Measurements from ENCODE around the gene ST7.
"Not testable (repeated sequence)": the region's sequence is repeated elsewhere in the genome, so short reads cannot be mapped to it uniquely, and the experiment has no call there.

The ST7 gene

GRCh38 chr7:117225536-117225935, 272.2 kb downstream of the ST7 start:
- DNase-seq (ENCODE audit: low read depth) = no peak

- DNase-seq (ENCODE audit: low read depth) = no peak
Measured at GRCh38 chr7:117227091-117227490, 273.8 kb downstream of the ST7 start.

- DNase-seq (ENCODE audit: low read depth) = no peak
Measured at GRCh38 chr7:117229350-117229749, 276.0 kb downstream of the ST7 start.

DNA sequence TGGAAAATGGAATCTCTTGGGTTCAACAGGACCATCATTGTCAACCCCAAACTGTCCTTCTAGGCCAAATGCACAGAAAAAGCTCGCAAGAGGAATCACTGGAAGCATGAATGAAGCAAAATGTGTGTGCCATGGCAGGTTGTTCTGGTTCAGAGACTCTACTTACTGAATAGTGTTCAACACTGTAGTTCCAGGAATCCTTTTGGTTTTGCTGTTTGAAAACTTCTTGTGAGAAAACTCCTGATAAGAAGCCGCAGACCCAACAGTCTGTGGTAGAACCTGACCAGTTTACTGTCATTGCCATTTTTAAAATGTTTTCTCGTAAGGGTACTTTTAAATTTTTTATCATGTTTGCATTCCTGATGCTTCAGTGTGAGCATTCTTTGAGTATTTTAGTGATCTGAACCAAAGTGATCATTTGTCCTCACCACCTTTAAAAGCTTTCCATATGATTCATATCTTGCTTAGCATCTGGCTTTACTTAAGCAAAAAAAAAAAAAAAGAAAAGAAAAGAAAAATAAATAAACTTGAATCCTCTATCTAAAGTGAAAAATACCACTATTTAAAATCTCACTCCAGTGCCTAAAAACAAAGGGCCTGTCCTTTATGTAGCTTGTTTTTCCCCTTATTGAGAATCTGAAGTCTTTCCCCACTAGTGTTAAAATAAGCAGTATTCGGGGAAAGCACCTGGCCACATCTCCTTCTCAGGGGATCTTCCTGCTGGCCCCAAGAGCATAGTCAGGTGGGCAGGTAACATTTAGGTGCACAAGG, 277.2 kb downstream of the ST7 start:
- no peak for DNase-seq (ENCODE audit: low read depth)

DNA sequence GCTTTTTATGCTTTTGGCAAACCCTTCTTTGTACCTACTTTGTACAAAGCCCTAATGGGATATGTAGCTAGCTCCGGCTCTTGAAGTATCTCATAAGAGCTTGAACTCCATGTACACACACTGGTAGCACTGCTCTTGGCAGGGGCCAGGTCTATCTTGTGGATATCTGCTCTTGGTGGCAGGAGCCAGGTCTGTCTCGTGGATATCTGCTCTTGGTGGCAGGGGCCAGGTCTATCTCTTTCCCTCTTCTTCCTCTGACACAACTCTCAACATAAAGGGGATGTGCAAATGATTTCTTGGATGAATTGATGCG, 277.7 kb downstream of the ST7 start:
- no peak for DNase-seq (ENCODE audit: low read depth)

- DNase-seq (ENCODE audit: low read depth) = no peak
Measured at GRCh38 chr7:117237646-117238045, 284.3 kb downstream of the ST7 start.

DNA sequence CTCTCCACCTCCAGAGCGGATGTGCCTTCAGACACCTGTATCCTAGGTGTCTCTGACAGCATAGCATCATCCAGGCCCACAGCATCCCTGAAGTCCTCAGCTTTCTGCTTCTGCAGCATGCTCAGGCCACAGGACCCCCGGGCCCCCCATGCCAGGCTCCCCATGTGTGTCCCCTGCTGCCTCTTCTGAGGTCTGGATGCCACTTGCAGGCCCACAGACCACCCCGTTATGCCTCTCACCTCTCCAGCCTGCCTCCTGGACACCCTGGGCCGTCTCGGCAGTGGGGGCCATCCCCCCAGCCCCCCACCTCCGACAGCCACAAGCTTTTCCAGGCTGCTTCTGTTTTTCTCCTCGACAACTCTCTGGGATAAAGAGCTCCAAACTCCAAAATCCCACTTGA, 285.2 kb downstream of the ST7 start:
- DNase-seq (ENCODE audit: low read depth) = no peak

- no peak for DNase-seq (ENCODE audit: low read depth)
Measured at GRCh38 chr7:117238937-117239336, 285.6 kb downstream of the ST7 start.

- DNase-seq (ENCODE audit: low read depth) = no peak
Measured at GRCh38 chr7:117241088-117241487, 287.8 kb downstream of the ST7 start.

DNA sequence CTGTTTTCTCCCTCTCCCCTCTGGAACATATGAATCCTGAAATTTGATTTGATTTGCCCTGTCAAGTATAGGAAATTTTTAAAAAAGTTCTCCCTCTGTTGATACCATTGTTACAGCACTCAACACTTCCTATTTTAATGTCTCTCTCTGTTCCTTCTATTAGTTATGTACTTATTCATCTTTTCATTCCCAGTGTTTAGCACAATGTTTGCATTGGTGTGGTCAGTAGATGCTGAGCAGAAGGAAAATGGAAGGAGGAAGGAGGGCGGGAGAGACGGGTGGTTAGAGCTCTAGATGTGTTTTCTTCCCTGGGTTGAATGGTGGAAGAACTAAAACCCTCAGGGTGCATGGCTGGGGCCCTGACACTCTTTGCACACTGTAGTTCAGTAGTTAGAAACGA, 290.1 kb downstream of the ST7 start:
- DNase-seq (ENCODE audit: low read depth) = no peak

DNA sequence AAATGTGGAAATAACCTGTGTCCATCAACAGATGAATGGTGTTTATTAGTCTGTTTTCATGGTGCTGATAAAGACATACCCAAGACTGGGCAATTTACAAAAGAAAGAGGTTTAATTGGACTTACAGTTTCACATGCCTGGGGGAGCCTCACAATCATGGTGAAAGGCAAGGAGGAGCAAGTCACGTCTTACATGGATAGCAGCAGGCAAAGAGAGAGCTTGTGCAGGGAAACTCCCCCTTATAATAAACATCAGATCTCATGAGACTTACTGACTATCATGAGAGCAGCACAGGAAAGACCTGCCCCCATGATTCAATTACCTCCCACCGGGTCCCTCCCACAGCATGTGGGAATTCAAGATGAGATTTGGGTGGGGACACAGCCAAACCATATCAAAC, 292.4 kb downstream of the ST7 start:
- not testable (repeated sequence) for DNase-seq (ENCODE audit: low read depth)

GRCh38 chr7:117247809-117248208, 294.5 kb downstream of the ST7 start:
- DNase-seq (ENCODE audit: low read depth) = no peak

GRCh38 chr7:117248829-117249228, 295.5 kb downstream of the ST7 start:
- DNase-seq (ENCODE audit: low read depth) = no peak

DNA sequence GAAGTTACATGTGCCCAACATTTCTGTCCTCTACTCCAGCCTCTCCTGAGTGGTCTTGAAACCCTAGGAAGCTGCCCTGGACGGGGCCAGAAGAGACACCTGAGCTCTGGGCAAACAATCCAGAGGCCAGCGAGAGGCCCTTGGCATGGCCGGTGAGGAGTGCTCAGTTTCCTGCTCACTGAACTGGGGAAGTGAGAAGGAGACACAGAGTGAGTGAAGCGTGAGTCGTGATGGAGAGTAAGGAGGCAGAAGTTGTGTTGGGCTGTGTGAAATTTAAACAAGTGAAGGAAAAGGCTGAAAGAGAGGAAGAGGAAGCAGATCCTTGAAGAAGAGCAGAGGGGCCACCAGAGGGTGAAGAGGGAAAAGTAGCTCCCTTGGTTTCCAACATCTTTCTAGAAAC, 296.4 kb downstream of the ST7 start:
- DNase-seq (ENCODE audit: low read depth) = no peak

GRCh38 chr7:117250245-117250644, 296.9 kb downstream of the ST7 start:
- DNase-seq (ENCODE audit: low read depth) = no peak

DNA sequence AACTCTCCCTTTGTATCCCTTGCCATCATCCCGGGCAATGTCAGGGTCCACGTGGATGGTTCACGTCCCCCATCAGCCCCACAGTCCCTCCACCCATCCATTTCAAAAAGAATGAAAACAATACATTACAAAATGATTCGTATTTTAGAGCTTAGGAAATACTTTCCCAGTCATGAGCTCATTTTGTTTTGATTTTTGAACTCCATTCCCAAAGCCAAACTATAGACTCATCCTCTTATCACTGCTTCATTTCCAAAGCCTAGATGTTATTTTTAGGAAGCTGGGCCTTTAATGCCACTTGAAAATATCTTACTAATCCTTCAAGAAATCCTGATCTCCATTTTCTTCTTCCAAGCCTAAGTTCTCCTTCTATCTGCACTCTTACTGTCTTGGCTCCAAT, 297.5 kb downstream of the ST7 start:
- DNase-seq (ENCODE audit: low read depth) = no peak

- DNase-seq (ENCODE audit: low read depth) = no peak
Measured at GRCh38 chr7:117251687-117252086, 298.4 kb downstream of the ST7 start.

GRCh38 chr7:117259615-117260014, 306.3 kb downstream of the ST7 start:
- no peak for DNase-seq (ENCODE audit: low read depth)

DNA sequence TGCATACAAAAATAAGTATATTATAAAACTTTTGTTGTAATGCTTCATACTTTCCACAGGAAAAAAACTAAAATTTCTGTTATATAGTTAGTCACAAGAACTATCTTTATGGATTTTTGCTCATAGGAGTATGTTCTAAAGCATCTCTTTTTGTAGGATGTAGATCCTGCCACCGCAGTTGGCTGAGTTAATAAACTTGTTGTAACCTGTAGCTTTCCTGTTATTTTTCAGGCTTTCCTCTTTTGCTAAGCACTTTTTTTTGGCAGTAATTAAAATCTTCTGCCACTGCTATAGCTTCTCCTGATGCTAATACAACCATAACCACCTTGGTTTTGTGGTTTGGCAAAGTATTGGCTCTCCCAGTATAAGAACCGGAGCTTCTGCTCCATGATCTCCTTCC, 309.2 kb downstream of the ST7 start:
- DNase-seq (ENCODE audit: low read depth) = no peak

GRCh38 chr7:117264716-117265115, 311.4 kb downstream of the ST7 start:
- no peak for DNase-seq (ENCODE audit: low read depth)

DNA sequence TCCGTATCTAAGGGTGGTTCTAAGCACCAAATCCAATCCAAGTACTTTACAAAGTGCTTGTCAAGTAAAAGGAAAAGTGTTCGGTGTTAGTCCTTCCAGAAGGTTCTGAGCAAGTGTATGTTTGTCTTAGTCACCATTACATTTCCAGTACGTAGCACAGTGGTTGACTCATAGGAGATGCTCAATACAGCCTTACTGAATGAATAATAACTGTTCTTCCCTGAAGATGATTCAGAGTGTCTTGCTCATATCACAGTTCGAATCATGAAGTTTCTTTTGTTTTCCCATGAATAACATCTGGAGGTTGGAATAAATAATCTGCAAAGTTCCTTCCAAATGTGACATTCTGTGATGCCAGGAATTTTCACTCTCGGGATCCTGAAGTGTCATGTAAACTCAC, 316.1 kb downstream of the ST7 start:
- no peak for DNase-seq (ENCODE audit: low read depth)

DNA sequence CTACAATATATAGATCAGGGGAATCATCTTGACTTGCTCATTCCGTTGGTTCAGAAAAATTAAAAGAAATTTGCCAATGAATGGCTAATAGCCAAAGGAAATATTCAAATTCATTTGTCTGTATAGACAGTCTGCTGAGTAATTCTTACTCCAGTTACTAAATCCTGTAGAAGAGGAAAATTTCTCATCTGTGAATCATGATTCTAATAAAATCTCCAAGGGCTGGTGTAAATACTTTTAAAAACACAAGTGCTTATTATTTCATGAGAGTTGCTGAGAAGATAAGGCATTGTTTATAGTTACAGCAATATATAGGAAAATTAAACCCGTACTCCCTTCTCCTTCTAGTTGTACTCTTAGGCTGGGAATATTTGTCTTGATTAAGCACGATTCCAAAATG, 316.6 kb downstream of the ST7 start:
- DNase-seq (ENCODE audit: low read depth) = no peak

DNA sequence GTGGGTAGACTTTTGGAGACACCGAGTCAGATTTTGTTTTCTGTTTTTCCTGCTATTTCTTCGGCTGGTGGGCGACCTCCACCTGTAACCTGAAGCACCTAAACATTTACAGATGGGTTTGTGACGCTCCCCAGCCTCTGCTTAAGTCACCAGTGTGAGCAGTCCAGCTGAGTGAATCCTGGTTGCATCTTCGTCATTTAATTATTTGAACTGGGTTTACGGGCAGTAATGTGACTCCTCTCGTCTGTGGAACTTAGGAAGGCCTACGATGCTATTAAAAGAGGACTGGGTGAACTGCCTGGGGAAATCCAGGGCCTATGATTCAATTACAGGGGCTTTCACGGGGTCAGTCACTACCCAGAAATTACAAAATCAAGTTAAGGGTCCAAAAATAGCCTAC, 317.1 kb downstream of the ST7 start:
- DNase-seq (ENCODE audit: low read depth) = no peak

- DNase-seq (ENCODE audit: low read depth) = no peak
Measured at GRCh38 chr7:117271566-117271965, 318.3 kb downstream of the ST7 start.
